GM23338 (cell line): ENCODE data around the gene CYSLTR2. TPM values are rescaled to one million over a fixed set of nuclear protein-coding genes. Genes with fewer than 3 reads are reported as not detected.

Experiments
- ATAC-seq: fragments of 200-7000 bp; cut with Tn5 transposase; 3 replicates; pipeline ENCODE4 v1.9.1; 2020
- DNase-seq: peaks from one replicate; pipeline ENCODE4 v3.0.0-alpha.2; 2015; ENCODE audit warnings: low spot score
- H2AFZ ChIP-seq: fragments of 200-600 bp; sonication (generic); 2 replicates; pipeline ENCODE4 v1.8.0; 2016; ENCODE audit warnings: antibody characterized with exemption, mild to moderate bottlenecking, moderate library complexity
- H3F3A ChIP-seq: fragments of 200-600 bp; sonication (generic); replicated peaks from 2 replicates; pipeline ENCODE4 v1.8.0; 2017; ENCODE audit warnings: antibody characterized with exemption, mixed run types, low read depth
- H3K27ac ChIP-seq: fragments of 200-600 bp; sonication (generic); 2 replicates; pipeline ENCODE4 v1.6.1; 2016; ENCODE audit warnings: low read depth
- H3K27me3 ChIP-seq: fragments of 200-600 bp; sonication (generic); 2 replicates; pipeline ENCODE4 v1.8.0; 2016; ENCODE audit warnings: mild to moderate bottlenecking, mixed run types, moderate library complexity; ENCODE audit not compliant: insufficient read depth
- H3K36me3 ChIP-seq: fragments of 200-600 bp; sonication (generic); 2 replicates; pipeline ENCODE4 v1.8.0; 2016; ENCODE audit warnings: mild to moderate bottlenecking; ENCODE audit not compliant: insufficient read depth
- H3K4me1 ChIP-seq: fragments of 200-600 bp; sonication (generic); 2 replicates; pipeline ENCODE4 v1.8.0; 2016; ENCODE audit warnings: mild to moderate bottlenecking, moderate library complexity; ENCODE audit not compliant: insufficient read depth
- H3K4me2 ChIP-seq: fragments of 200-600 bp; sonication (generic); 2 replicates; pipeline ENCODE4 v1.7.1; 2017; ENCODE audit warnings: mixed run types
- H3K4me3 ChIP-seq: fragments of 200-600 bp; sonication (generic); 2 replicates; pipeline ENCODE4 v1.6.1; 2016; ENCODE audit warnings: mixed run types
- H3K79me2 ChIP-seq: fragments of 200-600 bp; sonication (generic); replicated peaks from 2 replicates; pipeline ENCODE4 v1.8.0; 2017; ENCODE audit warnings: mild to moderate bottlenecking; ENCODE audit not compliant: insufficient read depth
- H3K9me2 ChIP-seq: fragments of 200-600 bp; sonication (generic); 2 replicates; pipeline ENCODE4 v1.8.0; 2017; ENCODE audit not compliant: insufficient read depth
- H4K20me1 ChIP-seq: fragments of 200-600 bp; sonication (generic); replicated peaks from 2 replicates; pipeline ENCODE4 v1.8.0; 2017; ENCODE audit warnings: mild to moderate bottlenecking; ENCODE audit not compliant: insufficient read depth
- H3K27ac Mint-ChIP-seq: 2 replicates; pipeline ENCODE4 v1.8.0; 2020; ENCODE audit warnings: inconsistent platforms, mild to moderate bottlenecking, moderate library complexity, mixed read lengths
- H3K27me3 Mint-ChIP-seq: 3 replicates; pipeline ENCODE4 v1.8.0; 2022; ENCODE audit warnings: low read depth, mild to moderate bottlenecking, moderate library complexity, mixed read lengths, inconsistent platforms; ENCODE audit not compliant: insufficient read depth, poor library complexity
- H3K36me3 Mint-ChIP-seq: 3 replicates; pipeline ENCODE4 v1.8.0; 2021; ENCODE audit warnings: low read depth, mild to moderate bottlenecking, inconsistent platforms, moderate library complexity, mixed read lengths
- H3K4me1 Mint-ChIP-seq: 3 replicates; pipeline ENCODE4 v1.8.0; 2020; ENCODE audit warnings: mild to moderate bottlenecking, inconsistent platforms, mixed read lengths
- H3K4me3 Mint-ChIP-seq: 3 replicates; pipeline ENCODE4 v1.8.0; 2021; ENCODE audit warnings: moderate library complexity, mild to moderate bottlenecking, inconsistent platforms, mixed read lengths
- H3K9me3 Mint-ChIP-seq: 3 replicates; pipeline ENCODE4 v1.8.0; 2020; ENCODE audit warnings: moderate library complexity, mild to moderate bottlenecking, inconsistent platforms, mixed read lengths
- CREB1 ChIP-seq: fragments of 250-450 bp; sonication (Bioruptor Pico); IDR thresholded peaks from 2 replicates; pipeline ENCODE4 v1.5.0; 2020; ENCODE audit warnings: low read depth, mild to moderate bottlenecking, moderate library complexity
- EZH2phosphoT487 ChIP-seq: fragments of 200-600 bp; sonication (generic); IDR thresholded peaks from one replicate; pipeline ENCODE4 v1.8.1; 2018; ENCODE audit warnings: antibody characterized with exemption; ENCODE audit not compliant: unreplicated experiment
- NANOG ChIP-seq: IDR thresholded peaks from 2 replicates; pipeline ENCODE4 v1.6.1; 2016; ENCODE audit warnings: antibody characterized with exemption, borderline replicate concordance
- POLR2AphosphoS5 ChIP-seq: IDR thresholded peaks from 2 replicates; pipeline ENCODE4 v1.6.1; 2016; ENCODE audit warnings: antibody characterized with exemption, low read depth
- STAT1 ChIP-seq: IDR thresholded peaks from one replicate; pipeline ENCODE4 v1.6.1; 2016; ENCODE audit warnings: antibody characterized with exemption; ENCODE audit not compliant: unreplicated experiment
- ZNF114 ChIP-seq: fragments of 250-450 bp; sonication (Bioruptor Pico); IDR thresholded peaks from 2 replicates; pipeline ENCODE4 v1.5.0; 2020; ENCODE audit warnings: mild to moderate bottlenecking, moderate library complexity
- ZNF331 ChIP-seq: fragments of 250-450 bp; sonication (Bioruptor Pico); IDR thresholded peaks from 2 replicates; pipeline ENCODE4 v1.5.0; 2020; ENCODE audit warnings: low read depth, mild to moderate bottlenecking, moderate library complexity
- ZNF462 ChIP-seq: fragments of 250-450 bp; sonication (Bioruptor Pico); IDR thresholded peaks from 2 replicates; pipeline ENCODE4 v1.5.0; 2020; ENCODE audit warnings: mild to moderate bottlenecking, moderate library complexity
- polyA plus RNA-seq: library from polyadenylated mRNA; unstranded; fragments of >200 nt; fragmentation: Nextera tagmentation; extraction: Ambion mirVana; gene quantifications from 2 replicates; pipeline ENCODE4 v1.2.1, GENCODE V29; 2016
- total RNA-seq: library from RNA; depleted of rRNA; stranded (reverse); fragments of >200 nt; shearing (Covaris generic); gene quantifications from 2 replicates; pipeline ENCODE4 v1.2.3, GENCODE V29; 2014
- TF ChIP-seq, protein P1 (sequence below), 2 experiments: fragments of 200-600 bp in 1 of 2; sonication (generic) in 1 of 2; conservative IDR thresholded peaks; 2 replicates each; pipeline versions ENCODE4 v1.5.1 to v1.6.1; 2016 to 2017; ENCODE audit warnings: antibody characterized with exemption in 2 of 2, low read depth in 2 of 2, mild to moderate bottlenecking in 2 of 2, moderate library complexity in 1 of 2
- TF ChIP-seq, protein P2 (sequence below): IDR thresholded peaks from one replicate; pipeline ENCODE4 v1.6.1; 2018; ENCODE audit warnings: antibody characterized with exemption; ENCODE audit not compliant: unreplicated experiment

CYSLTR2 gene
- total and polyA plus RNA-seq, 2 experiments from 2014 or later, result not detected

DNA sequence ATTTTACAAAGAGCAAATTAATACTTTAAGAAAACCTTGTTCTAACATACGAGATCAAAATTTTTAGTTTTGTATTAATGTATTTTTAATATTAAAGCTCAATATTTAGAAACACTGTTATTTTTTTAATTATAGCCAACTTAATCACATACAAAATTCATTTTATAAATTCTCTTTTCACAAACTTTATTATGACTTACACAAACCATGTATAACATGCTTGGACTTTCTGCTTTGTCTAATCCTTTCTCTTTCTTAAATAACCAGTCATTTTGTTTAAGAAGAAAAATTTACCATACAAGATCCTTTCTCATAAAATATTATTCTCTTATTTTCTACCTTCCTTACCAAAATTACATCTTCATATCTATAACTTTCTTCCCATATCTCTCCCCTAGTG, 62.2 kb downstream of the CYSLTR2 start (continued):
- TF ChIP-seq, protein P1, sequence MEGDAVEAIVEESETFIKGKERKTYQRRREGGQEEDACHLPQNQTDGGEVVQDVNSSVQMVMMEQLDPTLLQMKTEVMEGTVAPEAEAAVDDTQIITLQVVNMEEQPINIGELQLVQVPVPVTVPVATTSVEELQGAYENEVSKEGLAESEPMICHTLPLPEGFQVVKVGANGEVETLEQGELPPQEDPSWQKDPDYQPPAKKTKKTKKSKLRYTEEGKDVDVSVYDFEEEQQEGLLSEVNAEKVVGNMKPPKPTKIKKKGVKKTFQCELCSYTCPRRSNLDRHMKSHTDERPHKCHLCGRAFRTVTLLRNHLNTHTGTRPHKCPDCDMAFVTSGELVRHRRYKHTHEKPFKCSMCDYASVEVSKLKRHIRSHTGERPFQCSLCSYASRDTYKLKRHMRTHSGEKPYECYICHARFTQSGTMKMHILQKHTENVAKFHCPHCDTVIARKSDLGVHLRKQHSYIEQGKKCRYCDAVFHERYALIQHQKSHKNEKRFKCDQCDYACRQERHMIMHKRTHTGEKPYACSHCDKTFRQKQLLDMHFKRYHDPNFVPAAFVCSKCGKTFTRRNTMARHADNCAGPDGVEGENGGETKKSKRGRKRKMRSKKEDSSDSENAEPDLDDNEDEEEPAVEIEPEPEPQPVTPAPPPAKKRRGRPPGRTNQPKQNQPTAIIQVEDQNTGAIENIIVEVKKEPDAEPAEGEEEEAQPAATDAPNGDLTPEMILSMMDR (conservative IDR thresholded peaks at IDR 0.05; ENCODE audit: low read depth in 2 of 2), result no peak
- TF ChIP-seq, protein P2, sequence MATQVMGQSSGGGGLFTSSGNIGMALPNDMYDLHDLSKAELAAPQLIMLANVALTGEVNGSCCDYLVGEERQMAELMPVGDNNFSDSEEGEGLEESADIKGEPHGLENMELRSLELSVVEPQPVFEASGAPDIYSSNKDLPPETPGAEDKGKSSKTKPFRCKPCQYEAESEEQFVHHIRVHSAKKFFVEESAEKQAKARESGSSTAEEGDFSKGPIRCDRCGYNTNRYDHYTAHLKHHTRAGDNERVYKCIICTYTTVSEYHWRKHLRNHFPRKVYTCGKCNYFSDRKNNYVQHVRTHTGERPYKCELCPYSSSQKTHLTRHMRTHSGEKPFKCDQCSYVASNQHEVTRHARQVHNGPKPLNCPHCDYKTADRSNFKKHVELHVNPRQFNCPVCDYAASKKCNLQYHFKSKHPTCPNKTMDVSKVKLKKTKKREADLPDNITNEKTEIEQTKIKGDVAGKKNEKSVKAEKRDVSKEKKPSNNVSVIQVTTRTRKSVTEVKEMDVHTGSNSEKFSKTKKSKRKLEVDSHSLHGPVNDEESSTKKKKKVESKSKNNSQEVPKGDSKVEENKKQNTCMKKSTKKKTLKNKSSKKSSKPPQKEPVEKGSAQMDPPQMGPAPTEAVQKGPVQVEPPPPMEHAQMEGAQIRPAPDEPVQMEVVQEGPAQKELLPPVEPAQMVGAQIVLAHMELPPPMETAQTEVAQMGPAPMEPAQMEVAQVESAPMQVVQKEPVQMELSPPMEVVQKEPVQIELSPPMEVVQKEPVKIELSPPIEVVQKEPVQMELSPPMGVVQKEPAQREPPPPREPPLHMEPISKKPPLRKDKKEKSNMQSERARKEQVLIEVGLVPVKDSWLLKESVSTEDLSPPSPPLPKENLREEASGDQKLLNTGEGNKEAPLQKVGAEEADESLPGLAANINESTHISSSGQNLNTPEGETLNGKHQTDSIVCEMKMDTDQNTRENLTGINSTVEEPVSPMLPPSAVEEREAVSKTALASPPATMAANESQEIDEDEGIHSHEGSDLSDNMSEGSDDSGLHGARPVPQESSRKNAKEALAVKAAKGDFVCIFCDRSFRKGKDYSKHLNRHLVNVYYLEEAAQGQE, result no peak
- TF ChIP-seq POLR2AphosphoS5 (no peak), EZH2phosphoT487 (no peak), ZNF114 (CRISPR knock-in tag) (no peak), CREB1 (no peak), ZNF331 (no peak), NANOG (no peak), STAT1 (no peak)

GRCh38 chr13:48720621-48721020, 66.9 kb downstream of the CYSLTR2 start:
- DNase-seq (no peak), ATAC-seq (no peak)
- H3K79me2 ChIP-seq, result no peaks in the 10 kb centered on the region
- Mint-ChIP-seq H3K4me3 (no peak overlapping the region), H3K9me3 (peaks cover 50% of the 10 kb centered on the region), H3K4me1 (no peaks in the 10 kb centered on the region), H3K27ac (no peak overlapping the region), H3K36me3 (peaks cover 17% of the 10 kb centered on the region; the same call in 2 of the 3 replicates), H3K27me3 (no peaks in the 10 kb centered on the region)
- no peaks in the 10 kb centered on the region for H4K20me1 ChIP-seq
- no peak overlapping the region for H3K4me3 ChIP-seq
- H3F3A ChIP-seq, result no peaks in the 10 kb centered on the region
- peaks cover 11% of the 10 kb centered on the region; the same call in 1 of the 2 replicates for H3K36me3 ChIP-seq
- H3K9me2 ChIP-seq, result peaks cover 3% of the 10 kb centered on the region; the same call in 1 of the 2 replicates
- no peak overlapping the region for H2AFZ ChIP-seq
- no peaks in the 10 kb centered on the region for H3K4me1 ChIP-seq
- no peaks in the 10 kb centered on the region for H3K27me3 ChIP-seq
- H3K4me2 ChIP-seq, result no peak overlapping the region
- H3K27ac ChIP-seq, result no peak overlapping the region
- no peak for TF ChIP-seq ZNF114 (CRISPR knock-in tag)
- TF ChIP-seq CREB1, result no peak
- no peak for TF ChIP-seq ZNF462 (CRISPR knock-in tag)
- no peak for TF ChIP-seq EZH2phosphoT487
- TF ChIP-seq, protein P2, result no peak
- no peak for TF ChIP-seq STAT1
